ACC112 (cell line): ENCODE data around the gene EVI2B.
"Not testable (repeated sequence)": the region's sequence is repeated elsewhere in the genome, so short reads cannot be mapped to it uniquely, and the experiment has no call there.

Experiments used
- H2AFZ ChIP-seq: fragments of 200-600 bp; sonication (generic); one replicate; pipeline ENCODE4 v1.6.0; 2017; ENCODE audit warnings: antibody characterized with exemption, low read length; ENCODE audit not compliant: unreplicated experiment
- H3K27ac ChIP-seq: fragments of 200-600 bp; sonication (generic); 2 replicates; pipeline ENCODE4 v1.5.1; 2014; ENCODE audit warnings: low read depth, mild to moderate bottlenecking, antibody characterized with exemption, low read length, moderate library complexity
- H3K27me3 ChIP-seq: fragments of 200-600 bp; sonication (generic); 2 replicates; pipeline ENCODE4 v1.6.1; 2014; ENCODE audit warnings: mild to moderate bottlenecking, antibody characterized with exemption, low read length, moderate library complexity, mixed read lengths; ENCODE audit not compliant: insufficient read depth
- H3K36me3 ChIP-seq: fragments of 200-600 bp; sonication (generic); 2 replicates; pipeline ENCODE4 v1.6.1; 2016; ENCODE audit warnings: mild to moderate bottlenecking, antibody characterized with exemption, low read length, moderate library complexity, mixed read lengths; ENCODE audit not compliant: insufficient read depth
- H3K4me1 ChIP-seq: fragments of 200-600 bp; sonication (generic); one replicate; pipeline ENCODE4 v1.6.1; 2016; ENCODE audit warnings: low read length, mixed read lengths; ENCODE audit not compliant: insufficient read depth, unreplicated experiment, control insufficient read depth
- H3K4me3 ChIP-seq: fragments of 200-600 bp; sonication (generic); 2 replicates; pipeline ENCODE4 v1.5.1; 2014; ENCODE audit warnings: mild to moderate bottlenecking, low read depth, low read length
- H3K79me2 ChIP-seq: fragments of 200-600 bp; sonication (generic); one replicate; pipeline ENCODE4 v1.6.0; 2016; ENCODE audit warnings: low read length; ENCODE audit not compliant: control insufficient read depth, unreplicated experiment, insufficient read depth

EVI2B gene, protein sequence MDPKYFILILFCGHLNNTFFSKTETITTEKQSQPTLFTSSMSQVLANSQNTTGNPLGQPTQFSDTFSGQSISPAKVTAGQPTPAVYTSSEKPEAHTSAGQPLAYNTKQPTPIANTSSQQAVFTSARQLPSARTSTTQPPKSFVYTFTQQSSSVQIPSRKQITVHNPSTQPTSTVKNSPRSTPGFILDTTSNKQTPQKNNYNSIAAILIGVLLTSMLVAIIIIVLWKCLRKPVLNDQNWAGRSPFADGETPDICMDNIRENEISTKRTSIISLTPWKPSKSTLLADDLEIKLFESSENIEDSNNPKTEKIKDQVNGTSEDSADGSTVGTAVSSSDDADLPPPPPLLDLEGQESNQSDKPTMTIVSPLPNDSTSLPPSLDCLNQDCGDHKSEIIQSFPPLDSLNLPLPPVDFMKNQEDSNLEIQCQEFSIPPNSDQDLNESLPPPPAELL

DNA sequence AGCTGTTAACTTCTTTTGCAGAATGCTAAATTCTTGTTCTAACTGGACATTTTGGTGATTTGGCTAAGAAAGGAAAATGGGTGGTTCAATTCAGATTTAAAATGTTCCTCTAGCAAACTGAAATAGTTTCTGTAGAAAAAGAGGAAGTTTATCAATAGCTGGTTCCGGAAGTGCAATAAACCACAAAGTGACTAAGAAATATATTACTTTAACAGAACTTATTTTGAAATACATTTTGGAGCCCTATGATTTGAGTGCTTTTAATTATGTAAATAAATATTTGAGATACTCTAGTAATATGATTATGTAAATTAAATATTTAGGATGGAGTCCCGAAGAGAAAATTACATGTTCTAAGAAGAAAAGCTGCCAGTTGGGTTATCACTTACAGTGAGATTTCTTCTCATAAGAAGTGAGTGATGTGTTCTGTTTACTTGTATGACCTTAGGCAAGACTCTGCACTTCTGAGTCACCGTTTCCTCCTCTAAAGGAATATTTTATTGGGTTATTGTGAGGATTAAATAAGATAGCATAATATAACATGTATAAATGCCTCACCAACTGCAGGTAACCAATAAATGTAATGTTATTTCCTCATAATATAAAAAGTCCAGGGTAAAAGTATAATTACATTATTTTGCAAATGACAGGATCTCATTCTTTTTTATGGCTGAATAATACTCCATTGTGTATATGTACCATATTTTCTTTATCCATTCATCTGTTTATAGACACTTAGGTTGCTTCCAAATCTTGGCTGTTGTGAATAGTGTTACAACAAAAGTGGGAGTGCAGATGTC lies at the start of gene EVI2B:
Gene EVI2B, minus strand, starts transcription at position 73 of the 800 bp plus-strand sequence. CDS start 8,445 bp downstream, outside the sequence.
- Histone ChIP-seq H2AFZ (no peak within 1 kb of the TSS), H3K79me2 (peaks cover 11% of the 10 kb centered on the region)

DNA sequence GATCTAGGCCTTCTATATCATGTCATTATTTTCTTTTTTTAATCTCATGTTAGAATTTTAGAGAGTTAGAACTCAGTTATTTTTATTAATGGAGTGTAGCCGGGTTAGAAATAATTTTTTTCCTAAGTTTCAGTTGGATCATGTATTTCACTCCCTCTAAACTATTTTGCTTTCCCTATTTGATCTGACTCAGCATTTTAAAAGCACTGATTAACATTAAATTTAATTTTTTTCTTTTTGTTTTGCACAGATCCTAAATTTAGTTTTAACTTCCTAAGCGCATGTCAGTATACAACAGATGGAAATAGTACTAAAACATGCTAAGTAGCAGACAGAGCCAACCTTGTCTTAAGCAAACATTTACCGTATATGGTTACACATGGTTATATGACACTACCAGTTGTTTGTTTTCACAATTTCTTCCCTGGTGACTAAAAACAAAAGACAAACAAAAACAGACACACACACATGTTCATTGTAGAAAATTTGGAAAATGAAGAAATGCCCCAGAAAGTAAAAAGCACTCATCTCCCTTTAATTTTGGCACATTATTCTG lies 44.1 kb upstream of the EVI2B start:
- H3K36me3 ChIP-seq = peaks cover 35% of the 10 kb centered on the region

More for the DNA sequence above, at the start of gene EVI2B:
- Histone ChIP-seq H3K4me1 (peaks cover 29% of the 10 kb centered on the region), H3K36me3 (0 out of 2 replicates have a peak, but pooled peaks cover 4% of the 10 kb centered on the region), H3K27me3 (no peaks in the 10 kb centered on the region), H3K27ac (peak within 1 kb of the TSS; percentile 89), H3K4me3 (peak within 1 kb of the TSS; percentile 73)

DNA sequence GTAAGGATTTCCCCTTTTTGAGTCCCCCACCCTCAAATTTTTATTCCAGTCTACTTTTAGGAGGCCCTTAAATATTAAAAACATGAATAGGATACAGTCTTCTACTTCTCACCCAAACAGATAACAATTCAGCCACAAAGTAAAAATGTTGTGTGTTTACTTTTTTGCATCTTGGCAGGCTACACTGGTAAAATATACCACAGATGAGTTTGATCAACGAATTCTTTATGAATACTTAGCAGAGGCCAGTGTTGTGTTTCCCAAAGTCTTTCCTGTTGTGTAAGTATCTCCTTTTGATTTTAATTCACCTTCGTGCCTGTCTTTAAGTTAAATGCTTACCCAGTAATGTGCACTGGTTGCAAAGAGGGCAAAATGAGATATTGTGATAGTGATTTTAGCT lies 43.2 kb upstream of the EVI2B start:
- H2AFZ ChIP-seq = no peak overlapping the region
- no peaks in the 10 kb centered on the region for H3K79me2 ChIP-seq
- peaks cover 37% of the 10 kb centered on the region for H3K36me3 ChIP-seq
- no peak overlapping the region for H3K27ac ChIP-seq
- H3K4me3 ChIP-seq = no peak overlapping the region
- H3K27me3 ChIP-seq = no peaks in the 10 kb centered on the region
- no peaks in the 10 kb centered on the region for H3K4me1 ChIP-seq

More for the DNA sequence above, 44.1 kb upstream of the EVI2B start:
- no peak overlapping the region for H3K27ac ChIP-seq
- H3K79me2 ChIP-seq = no peaks in the 10 kb centered on the region
- H2AFZ ChIP-seq = no peak overlapping the region
- H3K4me1 ChIP-seq = no peaks in the 10 kb centered on the region
- no peak overlapping the region for H3K4me3 ChIP-seq
- H3K27me3 ChIP-seq = no peaks in the 10 kb centered on the region

DNA sequence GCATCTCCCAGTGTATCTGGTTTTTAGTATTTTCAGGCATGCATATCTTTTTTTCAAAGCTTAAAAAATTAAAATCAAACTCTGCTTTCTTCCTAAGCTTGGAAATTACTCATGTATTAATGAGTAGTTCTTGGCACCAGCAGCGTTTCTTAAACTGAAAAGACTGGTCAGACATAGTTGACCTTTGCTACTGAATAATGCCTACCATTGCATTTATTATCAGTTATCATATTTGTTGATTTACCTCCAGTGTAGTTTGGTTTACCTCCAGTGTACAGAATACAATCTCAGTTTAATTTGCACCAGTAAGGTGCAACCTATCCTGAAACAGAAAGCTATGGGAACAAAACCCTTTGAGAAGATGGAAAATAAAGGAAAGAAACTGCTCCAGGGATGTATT lies 42.1 kb upstream of the EVI2B start:
- H3K36me3 ChIP-seq = peaks cover 39% of the 10 kb centered on the region
- H3K27ac ChIP-seq = no peak overlapping the region
- H3K79me2 ChIP-seq = no peaks in the 10 kb centered on the region
- no peaks in the 10 kb centered on the region for H3K4me1 ChIP-seq
- H3K27me3 ChIP-seq = no peaks in the 10 kb centered on the region
- no peak overlapping the region for H2AFZ ChIP-seq
- no peak overlapping the region for H3K4me3 ChIP-seq

DNA sequence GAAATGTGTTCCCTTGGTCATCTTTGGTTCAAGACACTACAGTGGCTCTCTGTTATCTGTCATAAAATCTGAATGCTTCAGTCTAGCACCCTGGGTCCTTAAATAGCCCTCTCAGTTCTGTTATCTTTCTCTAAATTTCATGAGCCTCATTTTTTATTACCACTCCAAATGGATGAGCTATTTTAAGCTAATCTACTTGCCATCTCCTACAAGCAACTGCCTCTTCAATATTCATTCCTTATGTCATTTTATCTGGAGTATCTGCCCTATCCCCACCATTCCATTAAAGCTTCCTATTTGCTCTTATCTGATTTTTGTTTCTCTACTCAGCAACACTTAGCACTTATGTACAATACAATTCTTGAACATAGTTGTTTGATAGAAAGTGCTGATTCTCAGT lies 35.6 kb upstream of the EVI2B start:
- Histone ChIP-seq H3K36me3 (peaks cover 31% of the 10 kb centered on the region), H3K27me3 (no peaks in the 10 kb centered on the region), H3K79me2 (no peaks in the 10 kb centered on the region), H2AFZ (no peak overlapping the region), H3K27ac (no peak overlapping the region), H3K4me1 (no peaks in the 10 kb centered on the region), H3K4me3 (no peak overlapping the region)

DNA sequence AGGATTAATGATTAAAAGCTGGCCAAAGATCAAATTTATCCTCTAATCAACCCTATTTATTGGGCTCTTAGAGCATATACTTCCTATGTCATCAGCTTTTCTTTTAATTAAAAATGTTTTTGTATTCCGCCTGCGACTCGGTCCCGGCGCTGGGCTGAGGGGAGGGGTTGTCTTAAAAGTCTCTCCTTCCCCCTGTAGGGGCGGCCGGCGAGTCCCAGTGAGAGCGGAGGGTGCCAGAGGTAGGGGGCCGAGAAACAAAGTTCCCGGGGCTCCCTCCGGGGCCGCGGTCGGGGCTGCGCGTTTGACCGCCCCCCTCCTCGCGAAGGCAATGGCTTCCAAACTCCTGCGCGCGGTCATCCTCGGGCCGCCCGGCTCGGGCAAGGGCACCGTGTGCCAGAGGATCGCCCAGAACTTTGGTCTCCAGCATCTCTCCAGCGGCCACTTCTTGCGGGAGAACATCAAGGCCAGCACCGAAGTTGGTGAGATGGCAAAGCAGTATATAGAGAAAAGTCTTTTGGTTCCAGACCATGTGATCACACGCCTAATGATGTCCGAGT lies 31.4 kb upstream of the EVI2B start:
- H3K27me3 ChIP-seq, H2AFZ ChIP-seq, H3K27ac ChIP-seq, H3K4me1 ChIP-seq, H3K79me2 ChIP-seq, H3K4me3 ChIP-seq: not testable (repeated sequence)
- peaks cover 19% of the 10 kb centered on the region for H3K36me3 ChIP-seq

DNA sequence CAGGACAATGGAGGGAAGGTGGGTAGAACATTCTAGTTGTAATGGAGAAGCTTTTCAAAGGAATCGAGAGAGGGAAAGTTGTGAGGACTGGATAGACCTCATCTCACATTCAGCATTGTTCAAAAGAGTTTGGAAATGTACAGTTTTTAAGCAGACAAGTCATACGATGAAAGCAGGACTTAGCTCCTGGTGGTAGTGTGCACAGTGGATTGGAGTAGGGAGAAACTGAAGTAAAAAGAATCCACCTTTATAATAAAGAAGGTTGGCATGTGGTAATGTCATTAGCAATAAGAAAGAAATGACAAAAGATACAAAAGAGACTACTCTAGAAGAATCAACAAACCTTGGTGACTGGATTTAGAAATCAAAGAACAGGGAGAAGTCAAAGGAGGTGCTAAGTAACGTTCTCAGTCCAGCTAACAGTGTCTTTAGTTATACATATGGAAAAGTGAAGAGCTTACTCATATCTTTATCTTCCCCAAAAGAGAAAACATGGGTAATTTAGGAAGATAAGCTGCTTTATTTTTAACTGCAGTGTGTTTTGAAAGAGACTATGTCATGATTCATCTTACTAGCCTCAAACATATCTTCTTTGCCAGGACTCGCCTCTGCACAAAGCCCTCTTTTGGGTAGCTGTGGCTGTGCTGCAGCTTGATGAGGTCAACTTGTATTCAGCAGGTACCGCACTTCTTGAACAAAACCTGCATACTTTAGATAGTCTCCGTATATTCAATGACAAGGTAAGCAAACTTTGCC lies 26.2 kb upstream of the EVI2B start:
- Histone ChIP-seq H3K4me3 (peak overlapping the region; percentile 19; the same call in 1 of the 2 replicates), H3K27me3 (no peaks in the 10 kb centered on the region), H2AFZ (peak overlapping the region; percentile 5), H3K27ac (peak overlapping the region; percentile 62), H3K4me1 (peaks cover 14% of the 10 kb centered on the region), H3K36me3 (peaks cover 18% of the 10 kb centered on the region), H3K79me2 (no peaks in the 10 kb centered on the region)

DNA sequence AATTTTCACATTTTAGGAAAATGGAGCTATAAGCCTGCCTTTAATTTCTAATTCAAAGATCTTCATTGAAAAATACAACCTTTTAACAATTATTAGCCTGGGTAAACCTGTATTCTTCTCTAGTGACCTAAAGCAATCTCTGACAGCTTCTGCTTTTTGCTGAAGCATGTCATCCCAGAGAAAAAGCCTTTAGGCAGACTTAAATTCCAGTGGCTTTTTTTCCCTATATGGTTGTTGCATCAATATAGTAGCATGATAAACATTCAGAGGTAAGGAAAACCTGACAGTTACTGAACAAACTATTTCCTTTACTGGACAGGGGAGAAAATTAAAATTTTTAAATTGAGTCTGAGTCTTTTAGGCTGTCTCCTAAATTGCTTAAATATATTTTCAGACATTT lies 15.4 kb upstream of the EVI2B start:
- Histone ChIP-seq H3K4me3 (no peak overlapping the region), H2AFZ (no peak overlapping the region), H3K79me2 (no peaks in the 10 kb centered on the region), H3K4me1 (peaks cover 16% of the 10 kb centered on the region), H3K36me3 (peaks cover 4% of the 10 kb centered on the region), H3K27ac (no peak overlapping the region), H3K27me3 (no peaks in the 10 kb centered on the region)

DNA sequence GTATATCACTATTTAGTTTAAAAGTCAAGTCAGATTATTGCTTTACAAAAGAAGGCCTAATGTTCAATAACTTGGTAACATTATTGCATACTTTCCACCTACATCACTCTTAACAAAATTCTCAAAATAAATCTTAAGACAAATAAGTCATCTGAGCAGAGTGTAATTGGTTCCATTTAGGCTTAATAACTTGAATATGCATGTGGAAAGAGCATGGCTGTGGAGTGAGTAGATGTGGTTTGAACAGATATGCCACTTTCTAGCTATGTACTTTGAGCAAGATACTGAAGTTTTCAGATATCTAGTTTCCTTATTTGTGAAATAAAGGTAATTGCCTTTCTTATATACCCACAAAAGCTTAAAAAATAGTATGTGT lies 14.3 kb upstream of the EVI2B start:
- H3K79me2 ChIP-seq = no peaks in the 10 kb centered on the region

More for the DNA sequence above, 14.3 kb upstream of the EVI2B start:
- H3K4me1 ChIP-seq = peaks cover 16% of the 10 kb centered on the region
- no peak overlapping the region for H3K4me3 ChIP-seq
- no peaks in the 10 kb centered on the region for H3K27me3 ChIP-seq
- peaks cover 4% of the 10 kb centered on the region for H3K36me3 ChIP-seq
- H3K27ac ChIP-seq = peak overlapping the region; percentile 82
- no peak overlapping the region for H2AFZ ChIP-seq
